GM21737 (cell line): Measurements from ENCODE around the gene NUP214.
A peak's percentile ranks its signal among the peaks of the same experiment; 100 is the strongest.
"Not testable (repeated sequence)": the region's sequence is repeated elsewhere in the genome, so short reads cannot be mapped to it uniquely, and the experiment has no call there.

ENCODE experiments used
- ATAC-seq: cut with Tn5 transposase; IDR thresholded peaks from one replicate; pipeline ENCODE4 v1.9.1; 2021; ENCODE audit warnings: mild to moderate bottlenecking, moderate library complexity; ENCODE audit not compliant: unreplicated experiment

Gene NUP214

GRCh38 chr9:131257266-131258025, 132.1 kb downstream of the NUP214 start:
- ATAC-seq: no peak

GRCh38 chr9:131258186-131258585, 132.8 kb downstream of the NUP214 start:
- ATAC-seq: no peak

- no peak for ATAC-seq
Measured at GRCh38 chr9:131258698-131259431, 133.5 kb downstream of the NUP214 start.

- ATAC-seq: no peak
Measured at GRCh38 chr9:131259432-131259898, 134.1 kb downstream of the NUP214 start.

- ATAC-seq: no peak
Measured at GRCh38 chr9:131259916-131260597, 134.7 kb downstream of the NUP214 start.

GRCh38 chr9:131260751-131261452, 135.5 kb downstream of the NUP214 start:
- ATAC-seq: no peak

GRCh38 chr9:131262327-131263032, 137.1 kb downstream of the NUP214 start:
- ATAC-seq: no peak

- ATAC-seq: not testable (repeated sequence)
Measured at GRCh38 chr9:131263033-131263343, 137.6 kb downstream of the NUP214 start.

- ATAC-seq: no peak
Measured at GRCh38 chr9:131263701-131264100, 138.3 kb downstream of the NUP214 start.

GRCh38 chr9:131264231-131264630, 138.8 kb downstream of the NUP214 start:
- ATAC-seq: no peak

- no peak for ATAC-seq
Measured at GRCh38 chr9:131266266-131267229, 141.2 kb downstream of the NUP214 start.

- peak; percentile 33 for ATAC-seq
Measured at GRCh38 chr9:131270171-131271015, 145.0 kb downstream of the NUP214 start.

GRCh38 chr9:131271016-131271273, 145.6 kb downstream of the NUP214 start:
- ATAC-seq: not testable (repeated sequence)

GRCh38 chr9:131271506-131271931, 146.1 kb downstream of the NUP214 start:
- no peak for ATAC-seq

GRCh38 chr9:131272212-131272611, 146.8 kb downstream of the NUP214 start:
- no peak for ATAC-seq

GRCh38 chr9:131273146-131273855, 147.9 kb downstream of the NUP214 start:
- no peak for ATAC-seq

GRCh38 chr9:131273856-131274673, 148.7 kb downstream of the NUP214 start:
- ATAC-seq: no peak
